Ascending aorta (tissue), 2 donors: ENCODE measurements around the gene WSCD2. TPM values are rescaled to one million over a fixed set of nuclear protein-coding genes. Genes with fewer than 3 reads are reported as not detected.
A peak's percentile ranks its signal among the peaks of the same experiment; 100 is the strongest.

ENCODE experiments used
- DNase-seq, 2 donors: peaks; one replicate each; pipeline ENCODE4 v3.0.0-alpha.2; 2019; ENCODE audit warnings: low spot score in 2 of 2
- H3K27ac ChIP-seq, 2 donors: fragments of 200-600 bp; sonication (generic); one replicate each; pipeline ENCODE4 v1.5.1; 2016 to 2017; ENCODE audit warnings: mild to moderate bottlenecking in 1 of 2
- H3K27me3 ChIP-seq: fragments of 200-600 bp; sonication (generic); one replicate; pipeline ENCODE4 v1.5.1; 2017
- H3K36me3 ChIP-seq, 2 donors: fragments of 200-600 bp; sonication (generic); one replicate each; pipeline ENCODE4 v1.5.1; 2016
- H3K4me1 ChIP-seq, 2 donors: fragments of 200-600 bp; sonication (generic); one replicate each; pipeline ENCODE4 v1.5.1; 2016 to 2017; ENCODE audit warnings: mild to moderate bottlenecking in 1 of 2
- H3K4me3 ChIP-seq, 2 donors: fragments of 200-600 bp; sonication (generic); one replicate each; pipeline ENCODE4 v1.5.1; 2016 to 2017; ENCODE audit warnings: mild to moderate bottlenecking in 1 of 2
- H3K9me3 ChIP-seq, 2 donors: fragments of 200-600 bp; sonication (generic); one replicate each; pipeline ENCODE4 v1.5.1; 2016
- CTCF ChIP-seq, 3 experiments: fragments of 200-600 bp in 2 of 3; fragments of 450-650 bp in 1 of 3; sonication (generic) in 2 of 3; IDR thresholded peaks; one replicate each; pipeline ENCODE4 v1.5.1; 2016 to 2019; ENCODE audit warnings: antibody characterized with exemption in 3 of 3, mild to moderate bottlenecking in 1 of 3, moderate library complexity in 1 of 3
- intact Hi-C: fragments of 100-400 bp; cut with DNase I; formaldehyde crosslinking; loops from one replicate; pipeline ENCODE4 v1.15.1; 2023
- total RNA-seq: library from RNA; depleted of rRNA; stranded (reverse); fragments of >200 nt; gene quantifications from one replicate; pipeline ENCODE4 v1.1.0, GENCODE V29; 2016

WSCD2 gene
- total RNA-seq, 1 donor from 2014 or later = 3.5 TPM

DNA sequence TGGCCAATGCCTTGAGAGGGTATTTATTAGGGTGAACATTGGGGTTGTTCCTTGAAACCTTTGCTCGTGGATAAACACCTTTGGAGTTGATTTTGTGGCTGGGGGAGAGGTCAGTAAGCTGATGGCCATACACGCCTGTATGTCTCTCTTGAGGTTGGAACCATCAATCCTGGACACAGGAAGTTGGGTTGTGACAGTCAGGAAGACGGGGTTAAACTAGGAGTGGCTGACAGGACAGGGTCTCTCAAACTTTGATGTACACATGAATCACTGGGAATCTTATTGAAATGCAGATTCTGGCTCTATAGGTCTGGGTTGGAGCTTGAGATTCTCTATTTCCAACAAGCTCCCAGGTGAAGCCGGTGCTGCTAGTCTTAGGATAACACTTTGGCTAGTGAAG is 12.8 kb upstream of the WSCD2 start:
- Histone ChIP-seq H3K4me1 (peaks cover 1 to 18% of the 10 kb centered on the region in 2 donors), H3K4me3 (no peak overlapping the region), H3K27me3 (no peaks in the 10 kb centered on the region), H3K36me3 (no peaks in the 10 kb centered on the region), H3K27ac (peak overlapping the region; percentile 11 to 24), H3K9me3 (no peaks in the 10 kb centered on the region)
- intact Hi-C loops = no loop called here
- TF ChIP-seq CTCF (IDR thresholded peaks at IDR 0.05) = no peak
- DNase-seq = no peak

DNA sequence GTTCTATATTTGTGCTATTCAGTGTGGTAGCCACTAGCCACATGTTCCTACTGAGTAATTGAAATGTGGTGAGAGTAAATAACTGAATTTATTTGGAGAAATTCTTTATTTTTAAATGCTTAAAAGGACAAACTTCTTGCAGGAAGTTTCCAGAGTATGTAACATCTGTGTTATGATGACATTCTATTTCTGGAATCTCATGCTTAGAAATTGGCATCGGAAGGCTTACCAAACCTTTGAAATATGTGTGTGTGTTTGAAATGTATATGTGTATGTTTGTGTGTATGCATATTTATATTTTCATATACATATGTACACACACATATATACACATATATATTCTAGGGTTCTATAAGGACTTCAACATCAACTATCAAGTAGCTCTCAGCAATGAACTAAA is 12.4 kb upstream of the WSCD2 start:
- H3K9me3 ChIP-seq = no peaks in the 10 kb centered on the region
- H3K27me3 ChIP-seq = no peaks in the 10 kb centered on the region
- intact Hi-C loops = no loop called here
- no peak overlapping the region for H3K4me3 ChIP-seq
- H3K4me1 ChIP-seq = peaks cover 4 to 18% of the 10 kb centered on the region in 2 donors
- peak overlapping the region in 1 of 2 donors; percentile 11 for H3K27ac ChIP-seq
- TF ChIP-seq CTCF (IDR thresholded peaks at IDR 0.05) = no peak
- no peaks in the 10 kb centered on the region for H3K36me3 ChIP-seq
- DNase-seq = no peak

DNA sequence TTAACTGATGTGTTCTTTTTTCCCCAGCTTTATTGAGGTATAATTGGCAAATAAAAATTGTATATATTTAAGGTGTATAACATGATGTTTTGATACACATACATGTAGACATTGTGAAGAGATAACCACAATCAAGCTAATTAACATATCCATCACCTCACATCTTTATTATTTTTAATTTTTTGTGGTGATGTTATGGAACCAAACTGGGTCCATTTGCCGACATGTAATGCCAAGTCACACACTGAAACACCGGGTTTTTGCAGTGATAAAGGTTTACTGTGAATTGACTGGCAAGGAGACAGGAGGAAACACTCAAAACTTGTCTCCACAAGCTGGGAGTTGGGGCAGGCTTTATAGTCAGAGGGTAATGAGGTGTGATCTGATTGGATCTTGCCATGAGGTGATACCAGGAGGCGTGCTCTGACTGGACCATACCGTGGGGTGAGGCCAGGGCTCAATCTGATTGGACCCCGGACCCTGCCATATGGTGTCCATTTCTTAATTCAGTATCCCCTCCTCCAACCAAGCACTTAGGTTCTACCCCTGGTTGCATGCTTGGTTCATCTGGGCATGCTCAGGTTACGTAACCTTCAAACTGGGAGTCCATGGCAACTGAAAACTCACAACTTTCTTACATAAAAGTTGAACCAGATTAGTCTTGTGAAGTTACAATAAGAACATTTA is 11.8 kb upstream of the WSCD2 start:
- no peaks in the 10 kb centered on the region for H3K36me3 ChIP-seq
- no peak for TF ChIP-seq CTCF (IDR thresholded peaks at IDR 0.05)
- DNase-seq = no peak
- H3K9me3 ChIP-seq = no peaks in the 10 kb centered on the region
- intact Hi-C loops = no loop called here
- H3K4me3 ChIP-seq = no peak overlapping the region
- peaks cover 4 to 16% of the 10 kb centered on the region in 2 donors for H3K4me1 ChIP-seq
- no peak overlapping the region for H3K27ac ChIP-seq
- no peaks in the 10 kb centered on the region for H3K27me3 ChIP-seq

DNA sequence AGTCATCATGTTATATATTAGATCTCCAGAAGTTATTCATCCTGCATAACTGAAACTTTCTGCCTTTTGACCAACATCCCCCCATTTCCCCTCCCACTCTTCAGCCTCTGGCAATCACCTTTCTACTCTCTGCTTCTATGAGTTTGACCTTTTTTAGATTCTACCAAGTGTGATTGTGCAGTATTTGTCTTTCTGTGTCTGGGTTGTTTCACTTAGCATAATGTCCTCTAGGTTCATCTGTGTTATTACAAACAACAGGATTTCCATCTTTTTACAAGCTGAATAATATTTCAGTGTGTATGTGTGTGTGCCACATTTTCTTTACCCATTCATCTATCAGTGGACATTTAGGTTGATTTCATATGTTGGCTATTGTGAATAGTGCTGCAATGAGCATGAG is 11.2 kb upstream of the WSCD2 start:
- no peaks in the 10 kb centered on the region for H3K27me3 ChIP-seq
- intact Hi-C loops = no loop called here
- no peak overlapping the region for H3K27ac ChIP-seq
- no peak for DNase-seq
- H3K9me3 ChIP-seq = no peaks in the 10 kb centered on the region
- peaks cover 4 to 10% of the 10 kb centered on the region in 2 donors for H3K4me1 ChIP-seq
- no peaks in the 10 kb centered on the region for H3K36me3 ChIP-seq
- no peak for TF ChIP-seq CTCF (IDR thresholded peaks at IDR 0.05)
- no peak overlapping the region for H3K4me3 ChIP-seq

GRCh38 chr12:108119126-108119973 is 9.7 kb upstream of the WSCD2 start:
- intact Hi-C loops = no loop called here
- Histone ChIP-seq H3K36me3 (no peaks in the 10 kb centered on the region), H3K9me3 (no peaks in the 10 kb centered on the region), H3K4me1 (peaks cover 4 to 5% of the 10 kb centered on the region in 2 donors), H3K27ac (no peak overlapping the region), H3K4me3 (no peak overlapping the region), H3K27me3 (no peaks in the 10 kb centered on the region)
- TF ChIP-seq CTCF (IDR thresholded peaks at IDR 0.05) = no peak
- DNase-seq = no peak
